ENCODE results near the gene WIPF3.

GRCh38 chr7:29860186-29860585, 53.9 kb downstream of the WIPF3 start:
- TF ChIP-seq CTCF (IDR thresholded peaks at IDR 0.05; ENCODE audit: insufficient read depth, low read length) (no peak), SPI1 (IDR thresholded peaks at IDR 0.05; ENCODE audit: borderline replicate concordance, low read depth) (no peak), REST (IDR thresholded peaks at IDR 0.05; ENCODE audit: insufficient replicate concordance, low read depth) (no peak), POLR2AphosphoS5 (IDR thresholded peaks at IDR 0.05; ENCODE audit: low read depth) (no peak)

All from HL-60 (cell line).